GM23338 (cell line): ENCODE measurements around the gene WWOX. TPM values are rescaled to one million over a fixed set of nuclear protein-coding genes. Genes with fewer than 3 reads are reported as not detected.

Experiments used
- ATAC-seq: fragments of 200-7000 bp; cut with Tn5 transposase; 3 replicates; pipeline ENCODE4 v1.9.1; 2020
- DNase-seq: peaks from one replicate; pipeline ENCODE4 v3.0.0-alpha.2; 2015; ENCODE audit warnings: low spot score
- H2AFZ ChIP-seq: fragments of 200-600 bp; sonication (generic); 2 replicates; pipeline ENCODE4 v1.8.0; 2016; ENCODE audit warnings: antibody characterized with exemption, mild to moderate bottlenecking, moderate library complexity
- H3F3A ChIP-seq: fragments of 200-600 bp; sonication (generic); replicated peaks from 2 replicates; pipeline ENCODE4 v1.8.0; 2017; ENCODE audit warnings: antibody characterized with exemption, mixed run types, low read depth
- H3K27ac ChIP-seq: fragments of 200-600 bp; sonication (generic); 2 replicates; pipeline ENCODE4 v1.6.1; 2016; ENCODE audit warnings: low read depth
- H3K27me3 ChIP-seq: fragments of 200-600 bp; sonication (generic); 2 replicates; pipeline ENCODE4 v1.8.0; 2016; ENCODE audit warnings: mild to moderate bottlenecking, mixed run types, moderate library complexity; ENCODE audit not compliant: insufficient read depth
- H3K36me3 ChIP-seq: fragments of 200-600 bp; sonication (generic); 2 replicates; pipeline ENCODE4 v1.8.0; 2016; ENCODE audit warnings: mild to moderate bottlenecking; ENCODE audit not compliant: insufficient read depth
- H3K4me1 ChIP-seq: fragments of 200-600 bp; sonication (generic); 2 replicates; pipeline ENCODE4 v1.8.0; 2016; ENCODE audit warnings: mild to moderate bottlenecking, moderate library complexity; ENCODE audit not compliant: insufficient read depth
- H3K4me2 ChIP-seq: fragments of 200-600 bp; sonication (generic); 2 replicates; pipeline ENCODE4 v1.7.1; 2017; ENCODE audit warnings: mixed run types
- H3K4me3 ChIP-seq: fragments of 200-600 bp; sonication (generic); 2 replicates; pipeline ENCODE4 v1.6.1; 2016; ENCODE audit warnings: mixed run types
- H3K79me2 ChIP-seq: fragments of 200-600 bp; sonication (generic); replicated peaks from 2 replicates; pipeline ENCODE4 v1.8.0; 2017; ENCODE audit warnings: mild to moderate bottlenecking; ENCODE audit not compliant: insufficient read depth
- H3K9me2 ChIP-seq: fragments of 200-600 bp; sonication (generic); 2 replicates; pipeline ENCODE4 v1.8.0; 2017; ENCODE audit not compliant: insufficient read depth
- H4K20me1 ChIP-seq: fragments of 200-600 bp; sonication (generic); replicated peaks from 2 replicates; pipeline ENCODE4 v1.8.0; 2017; ENCODE audit warnings: mild to moderate bottlenecking; ENCODE audit not compliant: insufficient read depth
- H3K27ac Mint-ChIP-seq: 2 replicates; pipeline ENCODE4 v1.8.0; 2020; ENCODE audit warnings: inconsistent platforms, mild to moderate bottlenecking, moderate library complexity, mixed read lengths
- H3K27me3 Mint-ChIP-seq: 3 replicates; pipeline ENCODE4 v1.8.0; 2022; ENCODE audit warnings: low read depth, mild to moderate bottlenecking, moderate library complexity, mixed read lengths, inconsistent platforms; ENCODE audit not compliant: insufficient read depth, poor library complexity
- H3K36me3 Mint-ChIP-seq: 3 replicates; pipeline ENCODE4 v1.8.0; 2021; ENCODE audit warnings: low read depth, mild to moderate bottlenecking, inconsistent platforms, moderate library complexity, mixed read lengths
- H3K4me1 Mint-ChIP-seq: 3 replicates; pipeline ENCODE4 v1.8.0; 2020; ENCODE audit warnings: mild to moderate bottlenecking, inconsistent platforms, mixed read lengths
- H3K4me3 Mint-ChIP-seq: 3 replicates; pipeline ENCODE4 v1.8.0; 2021; ENCODE audit warnings: moderate library complexity, mild to moderate bottlenecking, inconsistent platforms, mixed read lengths
- H3K9me3 Mint-ChIP-seq: 3 replicates; pipeline ENCODE4 v1.8.0; 2020; ENCODE audit warnings: moderate library complexity, mild to moderate bottlenecking, inconsistent platforms, mixed read lengths
- CREB1 ChIP-seq: fragments of 250-450 bp; sonication (Bioruptor Pico); IDR thresholded peaks from 2 replicates; pipeline ENCODE4 v1.5.0; 2020; ENCODE audit warnings: low read depth, mild to moderate bottlenecking, moderate library complexity
- EZH2 ChIP-seq: fragments of 200-600 bp; sonication (generic); IDR thresholded peaks from one replicate; pipeline ENCODE4 v1.8.0; 2017; ENCODE audit warnings: antibody characterized with exemption, mild to moderate bottlenecking, low read depth; ENCODE audit not compliant: unreplicated experiment
- EZH2phosphoT487 ChIP-seq: fragments of 200-600 bp; sonication (generic); IDR thresholded peaks from one replicate; pipeline ENCODE4 v1.8.1; 2018; ENCODE audit warnings: antibody characterized with exemption; ENCODE audit not compliant: unreplicated experiment
- JUNB ChIP-seq: IDR thresholded peaks from one replicate; pipeline ENCODE4 v1.6.1; 2016; ENCODE audit warnings: antibody characterized with exemption; ENCODE audit not compliant: unreplicated experiment
- NANOG ChIP-seq: IDR thresholded peaks from 2 replicates; pipeline ENCODE4 v1.6.1; 2016; ENCODE audit warnings: antibody characterized with exemption, borderline replicate concordance
- POLR2AphosphoS5 ChIP-seq: IDR thresholded peaks from 2 replicates; pipeline ENCODE4 v1.6.1; 2016; ENCODE audit warnings: antibody characterized with exemption, low read depth
- REST ChIP-seq: IDR thresholded peaks from one replicate; pipeline ENCODE4 v1.6.1; 2018; ENCODE audit warnings: antibody characterized with exemption; ENCODE audit not compliant: unreplicated experiment
- STAT1 ChIP-seq: IDR thresholded peaks from one replicate; pipeline ENCODE4 v1.6.1; 2016; ENCODE audit warnings: antibody characterized with exemption; ENCODE audit not compliant: unreplicated experiment
- ZNF331 ChIP-seq: fragments of 250-450 bp; sonication (Bioruptor Pico); IDR thresholded peaks from 2 replicates; pipeline ENCODE4 v1.5.0; 2020; ENCODE audit warnings: low read depth, mild to moderate bottlenecking, moderate library complexity
- ZNF462 ChIP-seq: fragments of 250-450 bp; sonication (Bioruptor Pico); IDR thresholded peaks from 2 replicates; pipeline ENCODE4 v1.5.0; 2020; ENCODE audit warnings: mild to moderate bottlenecking, moderate library complexity
- polyA plus RNA-seq: library from polyadenylated mRNA; unstranded; fragments of >200 nt; fragmentation: Nextera tagmentation; extraction: Ambion mirVana; gene quantifications from 2 replicates; pipeline ENCODE4 v1.2.1, GENCODE V29; 2016
- total RNA-seq: library from RNA; depleted of rRNA; stranded (reverse); fragments of >200 nt; shearing (Covaris generic); gene quantifications from 2 replicates; pipeline ENCODE4 v1.2.3, GENCODE V29; 2014
- TF ChIP-seq, protein P1 (sequence below): IDR thresholded peaks from 2 replicates; pipeline ENCODE4 v1.6.1; 2016; ENCODE audit warnings: antibody characterized with exemption
- TF ChIP-seq, protein P2 (sequence below), 2 experiments: fragments of 200-600 bp in 1 of 2; sonication (generic) in 1 of 2; conservative IDR thresholded peaks; 2 replicates each; pipeline versions ENCODE4 v1.5.1 to v1.6.1; 2016 to 2017; ENCODE audit warnings: antibody characterized with exemption in 2 of 2, low read depth in 2 of 2, mild to moderate bottlenecking in 2 of 2, moderate library complexity in 1 of 2

WWOX gene
- total and polyA plus RNA-seq, 2 experiments from 2014 or later = 10.0 to 19.3 TPM

GRCh38 chr16:79066561-79066960 is 967.1 kb downstream of the WWOX start (continued):
- TF ChIP-seq JUNB = no peak
- no peak for TF ChIP-seq POLR2AphosphoS5
- TF ChIP-seq NANOG = no peak
- no peak for TF ChIP-seq EZH2phosphoT487
- no peak for TF ChIP-seq STAT1
- TF ChIP-seq EZH2 = no peak
- TF ChIP-seq ZNF331 (CRISPR knock-in tag) = no peak
- TF ChIP-seq REST = no peak

DNA sequence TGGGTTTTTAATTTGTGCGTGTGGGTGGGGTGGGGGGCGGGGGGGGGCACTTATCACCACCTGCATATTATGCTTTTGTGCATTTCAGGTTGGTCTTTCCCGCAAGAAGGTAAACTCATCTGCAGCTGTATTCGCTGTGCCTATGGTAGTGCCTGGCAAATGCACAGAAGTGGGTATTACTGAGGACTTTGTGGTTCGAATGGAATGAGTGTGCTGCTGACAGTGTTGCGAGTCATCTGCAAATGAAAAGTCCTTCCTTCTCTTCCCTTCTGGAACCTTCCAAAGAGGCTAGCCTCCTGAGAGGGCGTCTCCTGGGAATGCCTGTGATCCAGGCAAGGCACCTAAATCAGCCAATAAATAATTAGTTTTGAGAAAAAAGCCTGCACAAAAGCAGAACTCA is 968.1 kb downstream of the WWOX start:
- Histone ChIP-seq H3K4me3 (no peak overlapping the region), H2AFZ (no peak overlapping the region), H3K36me3 (no peaks in the 10 kb centered on the region), H3F3A (no peaks in the 10 kb centered on the region), H3K27ac (no peak overlapping the region), H3K79me2 (no peaks in the 10 kb centered on the region), H3K27me3 (no peaks in the 10 kb centered on the region), H3K4me1 (peaks cover 4% of the 10 kb centered on the region; the same call in 1 of the 2 replicates), H3K9me2 (peaks cover 14% of the 10 kb centered on the region), H4K20me1 (no peaks in the 10 kb centered on the region), H3K4me2 (no peak overlapping the region)
- Mint-ChIP-seq H3K27me3 (peaks cover 9% of the 10 kb centered on the region), H3K4me1 (peaks cover 6% of the 10 kb centered on the region; the same call in 1 of the 3 replicates), H3K27ac (no peak overlapping the region), H3K9me3 (no peaks in the 10 kb centered on the region), H3K4me3 (no peak overlapping the region), H3K36me3 (no peaks in the 10 kb centered on the region)
- no peak for DNase-seq
- no peak for ATAC-seq
- TF ChIP-seq JUNB (no peak), POLR2AphosphoS5 (no peak), ZNF462 (no peak), NANOG (no peak), CREB1 (CRISPR knock-in tag) (no peak)
- TF ChIP-seq, protein P1, sequence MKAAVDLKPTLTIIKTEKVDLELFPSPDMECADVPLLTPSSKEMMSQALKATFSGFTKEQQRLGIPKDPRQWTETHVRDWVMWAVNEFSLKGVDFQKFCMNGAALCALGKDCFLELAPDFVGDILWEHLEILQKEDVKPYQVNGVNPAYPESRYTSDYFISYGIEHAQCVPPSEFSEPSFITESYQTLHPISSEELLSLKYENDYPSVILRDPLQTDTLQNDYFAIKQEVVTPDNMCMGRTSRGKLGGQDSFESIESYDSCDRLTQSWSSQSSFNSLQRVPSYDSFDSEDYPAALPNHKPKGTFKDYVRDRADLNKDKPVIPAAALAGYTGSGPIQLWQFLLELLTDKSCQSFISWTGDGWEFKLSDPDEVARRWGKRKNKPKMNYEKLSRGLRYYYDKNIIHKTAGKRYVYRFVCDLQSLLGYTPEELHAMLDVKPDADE = no peak
- TF ChIP-seq, protein P2, sequence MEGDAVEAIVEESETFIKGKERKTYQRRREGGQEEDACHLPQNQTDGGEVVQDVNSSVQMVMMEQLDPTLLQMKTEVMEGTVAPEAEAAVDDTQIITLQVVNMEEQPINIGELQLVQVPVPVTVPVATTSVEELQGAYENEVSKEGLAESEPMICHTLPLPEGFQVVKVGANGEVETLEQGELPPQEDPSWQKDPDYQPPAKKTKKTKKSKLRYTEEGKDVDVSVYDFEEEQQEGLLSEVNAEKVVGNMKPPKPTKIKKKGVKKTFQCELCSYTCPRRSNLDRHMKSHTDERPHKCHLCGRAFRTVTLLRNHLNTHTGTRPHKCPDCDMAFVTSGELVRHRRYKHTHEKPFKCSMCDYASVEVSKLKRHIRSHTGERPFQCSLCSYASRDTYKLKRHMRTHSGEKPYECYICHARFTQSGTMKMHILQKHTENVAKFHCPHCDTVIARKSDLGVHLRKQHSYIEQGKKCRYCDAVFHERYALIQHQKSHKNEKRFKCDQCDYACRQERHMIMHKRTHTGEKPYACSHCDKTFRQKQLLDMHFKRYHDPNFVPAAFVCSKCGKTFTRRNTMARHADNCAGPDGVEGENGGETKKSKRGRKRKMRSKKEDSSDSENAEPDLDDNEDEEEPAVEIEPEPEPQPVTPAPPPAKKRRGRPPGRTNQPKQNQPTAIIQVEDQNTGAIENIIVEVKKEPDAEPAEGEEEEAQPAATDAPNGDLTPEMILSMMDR (conservative IDR thresholded peaks at IDR 0.05; ENCODE audit: low read depth in 2 of 2) = no peak
